HG02938 (cell line): ENCODE measurements around the gene PSMB1.
"Not testable (repeated sequence)": the region's sequence is repeated elsewhere in the genome, so short reads cannot be mapped to it uniquely, and the experiment has no call there.

Experiments used
- ATAC-seq: cut with Tn5 transposase; IDR thresholded peaks from one replicate; pipeline ENCODE4 v1.9.1; 2021; ENCODE audit warnings: mild to moderate bottlenecking, moderate library complexity; ENCODE audit not compliant: unreplicated experiment

PSMB1 gene

DNA sequence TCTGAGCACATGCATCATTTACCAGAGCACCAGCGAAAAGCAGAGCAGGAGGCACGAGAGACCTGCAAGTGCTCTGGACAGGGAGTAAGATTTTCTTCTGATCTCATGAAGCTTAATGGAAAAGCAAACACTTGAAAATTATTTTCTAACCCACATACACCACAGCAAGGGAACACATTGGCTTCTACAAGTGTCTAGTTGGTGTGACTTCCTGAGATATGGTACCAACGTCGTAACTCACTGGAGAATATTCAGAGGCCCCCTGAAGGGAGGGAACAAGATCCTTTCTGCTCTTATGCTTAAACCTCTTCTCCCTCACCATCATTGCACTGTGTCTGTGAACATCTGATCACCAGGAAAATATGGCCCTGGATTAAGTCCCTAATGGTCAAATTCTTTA is 48.6 kb downstream of the PSMB1 start:
- no peak for ATAC-seq

DNA sequence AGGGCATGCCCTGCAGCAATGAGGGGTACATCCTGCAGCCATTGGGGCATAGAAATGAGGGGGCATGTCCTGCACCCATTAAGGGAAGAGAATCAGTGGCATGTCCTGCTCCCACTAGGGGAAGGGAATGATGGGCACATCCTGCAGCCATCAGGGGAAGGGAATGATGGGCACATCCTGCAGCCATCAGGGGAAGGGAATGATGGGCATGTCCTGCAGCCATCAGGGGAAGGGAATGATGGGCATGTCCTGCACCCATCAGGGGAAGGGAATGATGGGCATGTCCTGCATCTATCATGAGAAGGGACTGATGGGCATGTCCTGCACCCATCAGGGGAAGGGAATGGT is 49.7 kb downstream of the PSMB1 start:
- ATAC-seq: no peak

DNA sequence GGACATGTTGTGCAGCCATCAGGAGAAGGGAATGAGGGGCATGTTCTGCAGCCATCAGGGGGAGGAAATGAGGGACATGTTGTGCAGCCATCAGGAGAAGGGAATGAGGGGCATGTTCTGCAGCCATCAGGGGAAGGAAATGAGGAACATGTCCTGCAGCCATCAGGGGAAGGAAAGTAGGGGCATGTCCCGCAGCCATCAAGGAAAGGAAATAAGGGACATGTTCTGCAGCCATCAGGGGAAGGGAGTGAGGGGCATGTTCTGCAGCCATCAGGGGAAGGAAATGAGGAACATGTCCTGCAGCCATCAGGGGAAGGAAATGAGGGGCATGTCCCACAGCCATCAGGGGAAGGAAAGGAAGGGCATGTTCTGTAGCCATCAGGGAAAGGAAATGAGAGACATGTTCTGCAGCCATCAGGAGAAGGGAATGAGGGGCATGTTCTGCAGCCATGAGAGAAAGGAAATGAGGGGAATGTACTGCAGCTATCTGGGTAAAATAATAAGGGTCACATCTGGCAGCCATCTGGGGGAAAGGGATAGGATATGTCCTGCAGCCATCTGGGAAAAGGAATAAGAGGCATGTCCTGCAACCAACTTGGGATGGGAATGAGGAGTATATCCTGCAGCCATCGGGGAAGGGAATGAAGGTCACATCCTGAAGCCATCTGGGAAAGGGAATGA is 50.2 kb downstream of the PSMB1 start:
- not testable (repeated sequence) for ATAC-seq

DNA sequence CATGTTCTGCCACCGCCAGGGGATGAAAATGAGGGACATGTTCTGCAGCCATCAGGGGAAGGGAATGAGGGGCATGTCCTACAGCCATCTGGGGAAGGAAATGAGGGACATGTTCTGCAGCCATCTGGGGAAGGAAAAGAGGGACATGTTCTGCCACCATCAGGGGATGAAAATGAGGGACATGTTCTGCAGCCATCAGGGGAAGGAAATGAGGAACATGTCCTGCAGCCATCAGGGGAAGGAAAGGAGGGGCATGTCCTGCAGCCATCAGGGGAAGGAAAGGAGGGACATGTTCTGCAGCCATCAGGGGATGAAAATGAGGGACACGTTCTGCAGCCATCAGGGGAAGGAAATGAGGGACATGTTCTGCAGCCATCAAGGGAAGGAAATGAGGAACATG is 50.8 kb downstream of the PSMB1 start:
- ATAC-seq: not testable (repeated sequence)

DNA sequence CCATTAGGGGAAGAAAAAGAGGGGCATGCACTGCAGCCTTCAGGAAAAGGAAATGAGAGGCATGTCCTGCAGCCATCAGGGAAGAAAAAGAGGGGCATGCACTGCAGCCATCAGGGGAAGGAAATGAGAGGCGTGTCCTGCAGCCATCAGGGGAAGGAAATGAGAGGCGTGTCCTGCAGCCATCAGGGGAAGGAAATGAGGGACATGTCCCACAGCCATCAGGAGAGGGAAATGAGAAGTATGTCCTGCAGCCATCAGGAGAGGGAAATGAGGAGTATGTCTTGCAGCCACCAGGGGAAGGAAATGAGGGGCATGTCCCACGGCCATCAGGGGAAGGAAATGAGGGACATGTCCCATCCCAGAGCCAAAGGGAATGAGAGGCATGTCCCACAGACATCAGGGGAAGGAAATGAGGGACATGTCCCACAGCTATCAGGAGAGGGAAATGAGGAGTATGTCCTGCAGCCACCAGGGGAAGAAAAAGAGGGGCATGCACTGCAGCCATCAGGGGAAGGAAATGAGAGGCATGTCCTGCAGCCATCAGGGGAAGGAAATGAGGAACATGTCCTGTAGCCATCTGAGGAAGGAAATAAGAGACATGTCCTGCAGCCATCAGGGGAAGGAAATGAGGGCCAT is 52.0 kb downstream of the PSMB1 start:
- no peak for ATAC-seq

DNA sequence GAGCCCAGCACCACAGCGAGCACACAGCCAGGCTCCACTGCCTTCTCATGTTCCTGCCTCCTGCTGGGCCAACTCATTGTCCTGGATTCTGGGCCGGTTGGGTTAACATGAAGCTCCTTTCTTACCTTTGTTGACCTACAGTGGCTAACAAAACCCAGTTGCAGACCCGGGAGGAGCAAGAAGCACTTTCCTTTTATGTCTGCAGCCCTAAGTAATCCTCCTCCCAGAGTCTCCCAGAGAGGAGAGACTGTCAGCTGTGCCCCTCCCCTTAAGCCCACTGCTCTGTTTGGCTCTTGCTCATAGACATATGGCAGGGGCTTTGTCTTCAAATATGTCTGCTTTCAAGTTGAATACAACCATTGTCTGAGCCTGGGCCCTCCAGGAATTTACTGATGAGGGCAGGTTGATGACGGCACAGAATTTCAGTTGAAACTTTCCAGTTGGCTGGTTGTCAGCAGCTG is 55.2 kb downstream of the PSMB1 start:
- ATAC-seq: no peak

DNA sequence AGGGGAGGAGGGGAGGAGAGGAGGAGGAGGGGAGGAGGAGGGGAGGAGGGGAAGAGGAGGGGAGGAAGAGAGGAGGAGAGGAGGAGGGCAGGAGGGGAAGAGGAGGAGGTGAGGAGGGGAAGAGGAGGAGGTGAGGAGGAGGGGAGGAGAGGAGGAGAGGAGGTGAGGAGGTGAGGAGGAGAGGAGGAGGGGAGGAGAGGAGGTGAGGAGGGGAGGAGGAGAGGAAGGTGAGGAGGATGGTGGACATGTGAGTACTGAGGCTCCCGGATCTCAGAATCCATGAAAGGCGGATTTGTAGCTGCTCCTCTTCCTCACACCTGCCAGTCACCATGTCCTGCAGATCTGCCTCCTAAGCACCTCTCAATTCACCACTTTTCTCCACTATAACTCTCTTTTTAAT is 59.8 kb downstream of the PSMB1 start:
- ATAC-seq: no peak

DNA sequence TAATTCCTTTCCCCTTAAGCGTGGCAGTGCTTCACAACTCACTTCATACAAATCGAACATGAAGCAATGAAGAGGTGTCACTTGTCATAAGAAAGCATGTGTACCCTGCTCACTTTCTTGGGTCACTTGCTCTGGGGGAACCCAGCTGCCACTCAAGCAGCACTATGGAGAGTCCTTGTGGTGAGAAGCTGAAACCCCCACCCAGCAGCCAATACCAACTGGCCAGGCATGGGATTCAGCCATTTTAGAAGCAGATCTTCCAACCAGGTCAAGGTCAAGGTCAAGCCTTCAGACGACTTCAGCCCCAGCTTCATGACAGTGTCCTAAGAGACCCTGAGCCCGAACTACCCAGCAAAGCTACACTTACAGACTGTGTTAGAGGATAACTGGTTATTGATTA is 62.8 kb downstream of the PSMB1 start:
- no peak for ATAC-seq

DNA sequence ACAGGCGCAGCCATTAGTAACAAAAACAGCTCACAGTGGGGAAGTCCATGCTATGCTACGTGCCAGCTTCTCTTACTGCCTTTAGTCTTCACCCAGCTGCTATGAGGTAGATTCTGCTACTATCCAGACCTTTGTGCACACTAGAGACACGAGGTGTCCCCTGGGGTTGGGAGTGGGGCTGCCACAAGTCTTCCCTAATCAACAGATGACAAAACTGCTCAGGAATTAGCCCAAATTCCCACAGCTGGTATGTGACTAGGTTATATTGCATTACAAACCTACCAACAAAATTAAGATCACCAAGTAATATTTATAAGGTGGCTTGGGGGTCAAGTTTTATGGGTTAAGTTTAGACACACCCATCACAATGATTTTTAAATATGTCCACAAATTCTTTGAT is 63.3 kb downstream of the PSMB1 start:
- no peak for ATAC-seq

DNA sequence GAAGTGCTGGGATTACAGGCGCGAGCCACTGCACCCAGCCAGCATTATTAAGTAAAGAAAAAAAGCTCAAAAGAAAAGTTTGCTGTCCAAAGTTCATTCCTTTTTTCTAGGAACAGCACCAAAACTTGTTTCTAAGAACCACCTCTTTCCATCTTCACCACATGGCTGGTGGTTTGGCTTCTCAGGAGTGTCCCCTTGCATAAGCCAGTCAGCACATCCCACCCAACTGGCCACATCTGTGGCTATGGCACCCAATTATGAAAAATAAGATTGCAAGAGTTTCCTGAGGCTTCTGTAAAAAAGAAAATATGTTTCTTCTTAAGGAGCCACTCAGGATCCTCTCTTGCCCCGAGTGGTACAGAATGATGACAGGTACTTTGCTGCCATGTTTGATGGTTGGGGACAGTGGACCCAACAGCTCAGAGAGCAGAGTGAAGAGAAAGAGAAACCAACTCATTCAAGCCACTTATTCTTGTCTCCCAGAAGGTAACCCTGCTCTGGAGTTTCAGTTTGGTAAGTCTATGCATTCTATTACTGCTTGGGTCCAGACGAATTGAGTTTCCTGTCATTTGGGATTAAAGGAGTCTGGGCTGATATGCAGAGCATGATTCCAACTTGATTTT is 65.3 kb downstream of the PSMB1 start:
- no peak for ATAC-seq

DNA sequence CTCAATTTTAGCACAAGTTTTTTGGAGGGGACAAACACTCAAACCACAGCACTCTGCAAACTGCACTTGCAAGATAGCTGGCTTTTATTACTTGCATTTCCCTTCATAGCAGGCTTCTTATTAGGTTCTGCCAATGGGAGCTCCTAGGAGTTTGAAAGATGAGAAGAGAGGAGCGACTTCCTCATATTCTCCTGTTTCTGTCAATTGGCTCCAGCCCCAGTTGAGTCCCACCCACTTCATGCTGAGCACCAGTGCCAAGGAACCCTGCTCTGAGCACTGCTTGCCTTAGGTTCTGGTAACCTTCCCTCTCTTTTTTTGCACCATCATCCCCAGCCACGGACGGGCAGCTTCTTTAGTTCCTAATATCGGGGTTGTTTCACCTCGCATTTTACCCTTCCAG is 67.9 kb downstream of the PSMB1 start:
- no peak for ATAC-seq
